NCI-H748 treated with DMSO at 0.1 percent for 48 hours (cell line): ENCODE results near the gene TEP1.

Experiments
- DNase-seq: peaks from one replicate; lab custom pipeline; 2025; lab: John Stamatoyannopoulos, UW

TEP1 gene

GRCh38 chr14:20429801-20430669 is 16.7 kb upstream of the TEP1 start:
- DNase-seq, result no peak

DNA sequence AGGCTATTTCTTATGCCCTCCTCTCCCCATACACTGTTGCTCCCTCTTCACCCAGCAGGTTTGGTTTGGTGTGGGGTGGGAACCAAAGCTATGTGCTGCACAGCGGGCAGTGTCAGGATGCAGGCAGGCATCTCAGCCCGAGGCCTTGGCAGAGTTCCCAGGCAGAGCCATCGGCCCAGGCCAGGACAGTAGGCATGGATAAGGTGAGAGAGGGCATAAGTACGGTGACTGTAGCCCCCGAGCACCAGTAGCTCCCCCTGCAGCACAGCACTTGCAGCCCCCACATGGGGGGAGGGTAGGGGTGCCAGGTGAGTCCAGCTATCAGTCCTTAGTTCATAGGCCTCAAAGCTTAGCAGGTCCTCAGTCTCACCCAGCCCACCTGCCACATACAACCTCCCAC is 15.5 kb upstream of the TEP1 start:
- no peak for DNase-seq

DNA sequence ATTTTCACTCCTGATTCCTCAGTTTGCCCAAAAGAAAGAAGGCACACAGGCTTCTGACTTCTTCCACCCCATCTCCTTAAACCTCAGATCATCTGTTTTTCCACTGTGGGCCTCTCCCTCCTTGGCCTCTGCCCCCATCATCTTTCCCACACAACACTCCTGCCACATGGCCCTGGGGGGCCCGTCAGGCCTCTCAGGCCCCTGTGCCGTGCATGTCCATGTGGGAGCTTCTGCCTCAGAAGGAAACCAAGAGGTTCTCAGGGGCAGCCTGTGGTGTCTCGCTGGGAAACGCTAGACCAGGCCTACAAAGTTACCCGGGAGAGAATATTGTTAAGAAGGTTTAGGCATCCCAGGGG is 14.7 kb upstream of the TEP1 start:
- DNase-seq, result no peak

DNA sequence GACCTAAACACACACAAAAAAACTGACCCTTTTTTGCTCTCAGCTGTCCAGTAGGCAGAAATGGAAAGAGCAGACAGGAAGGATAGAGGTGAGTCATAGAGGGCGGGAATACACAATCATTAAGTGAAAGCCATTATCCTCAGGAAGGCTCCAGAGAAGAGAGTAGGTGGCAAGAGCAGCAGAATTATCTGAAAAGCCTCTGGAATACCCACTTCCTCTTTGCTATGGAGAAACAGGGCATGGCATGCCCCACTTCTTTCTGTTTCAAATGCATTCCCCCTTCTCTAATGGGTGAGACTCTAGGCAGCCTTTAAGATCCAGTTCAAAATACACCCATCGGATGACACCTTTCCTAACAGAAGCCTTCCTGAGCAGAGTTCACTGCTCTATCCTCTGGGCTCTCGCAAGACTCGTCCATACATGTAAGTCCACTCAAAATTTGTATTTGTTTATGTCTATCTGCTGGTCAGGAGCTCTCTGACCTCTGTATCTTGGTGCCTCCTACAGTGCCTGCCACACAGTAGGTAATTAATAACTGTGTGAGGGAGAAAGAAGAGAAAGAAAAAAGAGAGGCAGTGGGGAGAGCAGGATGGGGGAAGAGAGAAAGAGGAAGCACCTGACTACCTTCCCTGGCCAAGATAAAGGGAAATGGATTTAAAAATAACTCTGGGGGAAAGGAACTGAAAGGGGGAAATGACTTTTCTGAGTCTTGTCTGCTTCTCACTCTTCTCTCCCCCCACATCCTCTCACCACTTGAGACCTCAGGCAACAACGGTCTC is 14.1 kb upstream of the TEP1 start:
- no peak for DNase-seq

- DNase-seq, result no peak
Measured at GRCh38 chr14:20424851-20425250, 11.6 kb upstream of the TEP1 start.

DNA sequence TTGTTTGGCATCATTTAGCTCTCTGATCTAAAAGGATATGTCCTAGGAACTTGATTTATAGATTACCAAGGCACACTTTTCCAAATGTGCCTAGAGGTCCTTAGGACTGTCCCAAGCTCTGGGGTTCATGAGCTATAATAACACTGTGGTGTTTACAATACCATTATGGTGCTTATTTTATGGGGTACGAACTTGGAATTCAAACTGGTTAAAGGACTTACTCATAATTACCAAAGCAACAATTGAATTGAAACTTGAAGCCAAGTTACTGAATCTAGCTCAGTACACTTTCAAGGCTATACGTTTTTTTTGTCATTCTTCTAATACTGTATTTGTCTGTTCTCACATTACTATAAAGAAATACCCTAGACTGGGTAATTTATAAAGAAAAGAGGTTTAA is 9.6 kb upstream of the TEP1 start:
- no peak for DNase-seq

- DNase-seq, result no peak
Measured at GRCh38 chr14:20421267-20421666, 8.0 kb upstream of the TEP1 start.

DNA sequence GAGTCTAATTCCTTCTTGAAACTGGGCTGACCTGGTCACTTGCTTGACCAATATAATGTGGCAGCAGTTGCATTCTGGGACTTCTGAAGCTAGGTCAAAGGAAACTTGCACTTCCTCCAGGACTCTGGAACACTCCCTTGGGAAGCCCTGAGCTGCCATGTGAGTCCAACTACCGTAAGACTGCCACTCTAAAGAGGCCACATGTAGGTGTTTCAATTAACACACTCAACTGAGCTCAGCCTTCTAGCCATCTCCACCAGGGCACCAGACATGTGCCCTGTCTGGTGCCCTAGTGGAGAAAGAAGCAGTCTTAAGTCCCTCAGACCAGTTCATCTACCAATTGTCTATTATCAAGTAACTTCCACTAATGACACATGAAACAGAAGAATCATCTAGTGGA is 6.1 kb upstream of the TEP1 start:
- no peak for DNase-seq

- DNase-seq, result no peak
Measured at GRCh38 chr14:20418501-20418909, 5.2 kb upstream of the TEP1 start.

- DNase-seq, result peak; percentile 38
Measured at GRCh38 chr14:20417250-20418186, 4.2 kb upstream of the TEP1 start.

DNA sequence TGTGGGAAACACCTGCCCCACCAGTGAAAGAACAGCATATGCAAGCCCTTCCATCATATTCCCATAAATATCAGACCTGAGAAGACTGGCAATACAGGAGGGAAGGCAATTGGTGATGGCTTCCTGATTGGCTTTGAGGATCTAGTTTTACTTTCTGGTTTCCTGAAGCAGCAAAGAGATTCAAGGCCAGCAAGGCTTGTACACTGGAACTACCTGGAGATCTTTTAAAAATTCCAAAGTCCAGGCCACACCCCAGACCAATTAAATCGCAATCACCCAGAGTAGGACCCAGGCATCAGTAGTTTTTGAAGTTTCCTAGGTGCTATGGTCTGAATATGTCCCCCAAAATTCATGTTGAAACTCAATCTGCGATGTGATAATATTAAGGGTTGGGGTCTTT is 2.9 kb upstream of the TEP1 start:
- no peak for DNase-seq

DNA sequence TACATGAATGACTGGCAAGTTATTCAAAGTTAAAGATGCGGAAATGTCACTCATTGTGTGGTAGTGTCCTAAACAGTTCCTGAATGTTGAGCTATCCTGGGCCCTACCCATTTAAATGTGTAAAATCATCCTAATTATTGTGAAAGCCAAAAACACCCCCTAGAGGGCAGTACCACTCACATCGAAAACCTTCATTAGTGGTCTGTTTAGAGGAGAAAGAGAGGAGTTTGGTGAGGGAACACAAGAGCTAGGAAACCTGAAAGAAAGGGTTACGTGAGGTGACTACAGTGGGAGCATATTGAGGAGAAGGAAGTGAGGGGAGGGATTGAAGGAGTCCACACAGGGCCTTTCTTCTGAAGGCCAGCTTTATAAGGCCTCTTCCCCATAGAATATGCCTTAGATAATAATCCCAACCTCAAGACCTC is 2.5 kb upstream of the TEP1 start:
- peak; percentile 22 for DNase-seq

GRCh38 chr14:20413744-20414082 is 412 bp upstream of the TEP1 start:
- no peak for DNase-seq

DNA sequence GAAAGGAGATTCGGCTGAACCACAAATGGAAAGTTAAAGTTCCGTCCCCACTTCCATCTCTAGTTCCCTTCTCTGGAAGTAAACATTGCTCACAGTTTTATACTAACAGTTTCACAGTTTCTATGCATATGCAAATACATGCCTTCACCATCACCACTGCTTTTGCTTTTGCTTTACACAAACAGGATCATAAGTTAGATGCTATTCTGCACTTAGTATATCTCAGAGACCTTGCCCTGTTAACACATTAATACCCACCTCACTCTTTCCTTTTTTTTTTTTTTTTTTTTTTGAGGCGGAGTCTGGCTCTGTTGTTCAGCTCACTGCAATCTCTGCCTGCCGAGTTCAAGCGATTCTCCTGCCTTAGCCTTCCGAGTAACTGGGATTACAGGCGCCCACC is 890 bp downstream of the TEP1 start:
- DNase-seq, result no peak

GRCh38 chr14:20409226-20409625 is 4.1 kb downstream of the TEP1 start:
- DNase-seq, result no peak

- no peak for DNase-seq
Measured at GRCh38 chr14:20403521-20403920, 9.8 kb downstream of the TEP1 start.

GRCh38 chr14:20400965-20401593 is 12.2 kb downstream of the TEP1 start:
- no peak for DNase-seq

DNA sequence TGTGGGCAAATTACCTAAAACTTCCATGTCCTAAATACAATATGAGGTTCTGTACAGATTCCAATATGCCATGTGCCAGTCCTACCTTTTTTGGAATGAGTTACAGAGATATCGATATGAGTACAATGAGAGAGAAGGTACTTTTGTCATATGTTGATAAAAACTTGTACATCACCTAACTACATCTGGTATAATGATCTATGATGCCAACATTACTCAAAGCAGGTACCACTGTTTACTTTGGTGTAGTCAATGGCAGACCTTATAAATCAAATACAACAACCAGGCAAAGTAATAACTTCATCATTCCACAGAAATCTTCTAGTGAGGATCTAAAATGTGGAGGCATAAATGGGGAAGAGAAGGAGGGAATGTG is 12.7 kb downstream of the TEP1 start:
- no peak for DNase-seq

- DNase-seq, result no peak
Measured at GRCh38 chr14:20397511-20397910, 15.8 kb downstream of the TEP1 start.

DNA sequence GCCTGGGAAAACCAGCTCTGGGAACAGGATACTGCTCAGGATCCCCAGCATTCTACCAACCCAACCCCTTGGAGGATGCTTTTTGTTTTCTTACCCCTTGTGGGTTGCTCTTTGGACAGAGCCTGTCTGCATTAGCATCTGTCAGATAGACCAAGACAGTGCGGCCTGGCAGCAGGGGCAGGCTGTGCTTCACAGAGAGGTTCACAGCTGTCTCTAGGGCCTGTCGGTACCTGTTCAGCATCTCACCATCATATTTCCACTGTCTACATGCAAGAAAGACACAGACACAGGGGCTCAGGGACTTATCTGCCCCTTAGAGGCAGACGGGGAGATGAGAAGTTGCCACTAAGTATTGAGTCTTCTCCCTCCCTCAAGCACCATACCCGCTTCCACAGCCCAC is 21.8 kb downstream of the TEP1 start:
- no peak for DNase-seq

DNA sequence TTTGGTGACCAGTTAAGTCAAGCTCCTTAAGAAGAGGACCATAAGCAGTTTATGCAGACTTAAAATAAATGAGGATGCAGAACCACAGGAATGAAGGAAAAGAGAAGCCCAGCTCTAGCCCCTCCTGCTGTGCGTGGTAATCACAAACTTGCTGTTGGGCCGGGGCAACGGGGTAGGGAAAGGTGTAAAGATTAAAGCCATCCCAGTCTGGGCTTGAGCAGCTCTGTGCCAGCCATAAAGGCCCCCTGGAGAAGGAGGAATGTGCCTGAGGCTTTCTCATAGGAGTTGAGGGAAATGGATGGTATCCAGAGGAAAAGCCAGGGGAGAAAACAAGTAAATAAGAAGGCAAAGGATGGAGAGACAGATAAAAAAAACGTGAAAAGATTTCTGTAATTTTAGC is 25.1 kb downstream of the TEP1 start:
- DNase-seq, result no peak

- DNase-seq, result no peak
Measured at GRCh38 chr14:20387576-20387975, 25.7 kb downstream of the TEP1 start.
